Measurements from ENCODE around the gene FSD1.
A peak's percentile ranks its signal among the peaks of the same experiment; 100 is the strongest.
"Not testable (repeated sequence)": the region's sequence is repeated elsewhere in the genome, so short reads cannot be mapped to it uniquely, and the experiment has no call there.

FSD1 gene

GRCh38 chr19:4327252-4327876 lies 23.0 kb downstream of the FSD1 start:
- Histone ChIP-seq H3K9me3 (ENCODE audit: control insufficient read depth, low read length) (no peaks in the 10 kb centered on the region), H3K36me3 (ENCODE audit: control insufficient read depth, insufficient read depth, low read length) (no peaks in the 10 kb centered on the region), H3K9ac (ENCODE audit: low read length) (no peak overlapping the region), H3K4me1 (ENCODE audit: control insufficient read depth, insufficient read depth, low read length) (no peaks in the 10 kb centered on the region), H3K27me3 (ENCODE audit: control insufficient read depth, insufficient read depth, low read length) (no peaks in the 10 kb centered on the region), H3K4me3 (ENCODE audit: low read length) (peak overlapping the region; percentile 27)

- peak overlapping the region; percentile 27 for H3K4me3 ChIP-seq (ENCODE audit: low read length)
- no peak overlapping the region for H3K9ac ChIP-seq (ENCODE audit: low read length)
- no peaks in the 10 kb centered on the region for H3K27me3 ChIP-seq (ENCODE audit: control insufficient read depth, insufficient read depth, low read length)
- no peaks in the 10 kb centered on the region for H3K4me1 ChIP-seq (ENCODE audit: control insufficient read depth, insufficient read depth, low read length)
- H3K9me3 ChIP-seq (ENCODE audit: control insufficient read depth, low read length): no peaks in the 10 kb centered on the region
- H3K36me3 ChIP-seq (ENCODE audit: control insufficient read depth, insufficient read depth, low read length): no peaks in the 10 kb centered on the region
Observed at GRCh38 chr19:4327877-4328242, 23.5 kb downstream of the FSD1 start.

DNA sequence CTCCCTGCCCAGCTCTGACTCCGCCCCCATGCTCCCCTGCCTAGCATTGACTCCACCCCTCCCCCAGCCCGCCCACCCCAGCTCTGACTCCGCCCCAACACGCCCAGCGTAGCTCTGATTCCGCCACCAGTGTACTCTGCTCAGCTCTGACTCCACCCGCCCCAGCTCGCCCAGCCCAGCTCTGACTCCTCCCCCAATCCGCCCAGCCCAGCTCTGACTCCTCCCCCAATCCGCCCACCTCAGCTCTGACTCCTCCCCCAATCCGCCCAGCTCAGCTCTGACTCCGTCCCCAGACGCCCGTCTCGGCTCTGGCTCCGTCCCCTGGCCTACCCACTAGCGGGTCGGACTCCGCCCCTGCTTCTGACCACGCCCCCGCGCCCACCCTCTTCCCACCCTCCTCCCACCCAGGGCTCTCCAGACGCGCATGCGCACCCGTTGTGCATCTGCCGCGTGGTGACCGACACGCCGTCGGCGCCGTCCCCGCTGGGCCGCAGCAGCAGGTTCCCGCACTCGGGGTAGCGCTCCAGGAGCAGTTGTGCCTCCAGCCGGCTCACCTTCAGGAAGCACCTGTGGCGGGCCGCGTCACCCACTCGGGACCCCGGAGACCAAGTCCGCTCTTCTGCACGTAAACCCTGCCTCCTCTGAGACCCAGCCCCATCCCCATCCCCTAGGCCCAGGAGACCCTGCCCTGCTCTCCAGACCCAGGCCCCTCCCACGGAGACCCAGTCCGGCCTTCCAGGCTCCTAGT lies 24.0 kb downstream of the FSD1 start:
- H3K27me3 ChIP-seq (ENCODE audit: control insufficient read depth, insufficient read depth, low read length): no peaks in the 10 kb centered on the region
- H3K9ac ChIP-seq (ENCODE audit: low read length): no peak overlapping the region
- H3K36me3 ChIP-seq (ENCODE audit: control insufficient read depth, insufficient read depth, low read length): no peaks in the 10 kb centered on the region
- H3K9me3 ChIP-seq (ENCODE audit: control insufficient read depth, low read length): no peaks in the 10 kb centered on the region
- H3K4me3 ChIP-seq (ENCODE audit: low read length): no peak overlapping the region
- no peaks in the 10 kb centered on the region for H3K4me1 ChIP-seq (ENCODE audit: control insufficient read depth, insufficient read depth, low read length)

DNA sequence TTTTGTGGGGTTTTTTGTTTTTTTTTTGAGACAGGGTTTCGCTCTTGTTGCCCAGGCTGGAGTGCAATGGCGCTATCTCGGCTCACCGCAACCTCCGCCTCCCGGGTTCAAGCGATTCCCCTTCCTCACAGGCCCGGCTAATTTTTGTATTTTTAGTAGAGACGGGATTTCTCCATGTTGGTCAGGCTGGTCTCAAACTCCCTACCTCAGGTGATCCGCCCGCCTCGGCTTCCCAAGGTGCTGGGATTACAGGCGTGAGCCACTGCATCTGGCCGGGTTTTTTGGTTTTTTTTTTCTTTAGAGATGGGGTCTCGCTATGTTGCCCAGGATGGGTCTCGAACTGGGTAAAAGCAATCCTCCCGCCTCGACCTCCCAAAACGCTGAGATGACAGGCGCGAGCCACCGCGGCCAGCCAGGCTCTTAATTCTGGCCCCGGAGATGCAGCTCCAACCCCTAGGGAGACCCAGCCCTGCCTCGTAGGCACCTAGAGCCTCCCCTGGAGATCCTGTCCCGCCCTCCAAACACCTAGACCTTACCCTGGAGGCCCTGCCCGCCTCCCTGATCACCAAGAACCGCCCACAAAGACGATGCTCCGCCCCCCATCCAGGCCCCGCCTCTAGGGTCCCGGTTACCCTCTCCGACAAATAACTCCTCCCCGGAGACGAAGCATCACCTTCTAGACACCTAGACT lies 24.7 kb downstream of the FSD1 start:
- not testable (repeated sequence) for H3K9me3 ChIP-seq (ENCODE audit: control insufficient read depth, low read length); H3K36me3 ChIP-seq (ENCODE audit: control insufficient read depth, insufficient read depth, low read length); H3K9ac ChIP-seq (ENCODE audit: low read length); H3K4me1 ChIP-seq (ENCODE audit: control insufficient read depth, insufficient read depth, low read length); H3K27me3 ChIP-seq (ENCODE audit: control insufficient read depth, insufficient read depth, low read length); H3K4me3 ChIP-seq (ENCODE audit: low read length)

DNA sequence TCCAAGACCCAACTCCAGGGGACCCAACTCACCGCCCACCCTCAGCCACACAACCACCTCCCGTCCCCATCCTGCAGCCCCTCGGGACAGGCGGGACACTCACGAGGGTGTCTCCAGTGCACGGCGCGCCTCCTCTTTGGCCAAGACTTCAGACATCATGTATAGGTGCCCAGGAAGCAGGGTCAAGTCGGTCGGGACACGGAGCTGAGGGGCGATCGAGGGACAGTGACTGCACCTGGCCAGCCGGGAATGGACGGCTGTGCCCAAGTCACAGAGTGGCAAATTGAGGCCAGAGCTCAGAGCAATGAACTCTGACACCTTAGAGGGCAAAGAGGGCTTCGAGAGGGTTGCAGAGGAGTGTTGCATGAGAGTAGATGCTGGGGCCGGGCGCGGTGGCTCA lies 25.5 kb downstream of the FSD1 start:
- no peaks in the 10 kb centered on the region for H3K4me1 ChIP-seq (ENCODE audit: control insufficient read depth, insufficient read depth, low read length)
- no peaks in the 10 kb centered on the region for H3K27me3 ChIP-seq (ENCODE audit: control insufficient read depth, insufficient read depth, low read length)
- H3K9ac ChIP-seq (ENCODE audit: low read length): no peak overlapping the region
- no peaks in the 10 kb centered on the region for H3K36me3 ChIP-seq (ENCODE audit: control insufficient read depth, insufficient read depth, low read length)
- no peak overlapping the region for H3K4me3 ChIP-seq (ENCODE audit: low read length)
- no peaks in the 10 kb centered on the region for H3K9me3 ChIP-seq (ENCODE audit: control insufficient read depth, low read length)

DNA sequence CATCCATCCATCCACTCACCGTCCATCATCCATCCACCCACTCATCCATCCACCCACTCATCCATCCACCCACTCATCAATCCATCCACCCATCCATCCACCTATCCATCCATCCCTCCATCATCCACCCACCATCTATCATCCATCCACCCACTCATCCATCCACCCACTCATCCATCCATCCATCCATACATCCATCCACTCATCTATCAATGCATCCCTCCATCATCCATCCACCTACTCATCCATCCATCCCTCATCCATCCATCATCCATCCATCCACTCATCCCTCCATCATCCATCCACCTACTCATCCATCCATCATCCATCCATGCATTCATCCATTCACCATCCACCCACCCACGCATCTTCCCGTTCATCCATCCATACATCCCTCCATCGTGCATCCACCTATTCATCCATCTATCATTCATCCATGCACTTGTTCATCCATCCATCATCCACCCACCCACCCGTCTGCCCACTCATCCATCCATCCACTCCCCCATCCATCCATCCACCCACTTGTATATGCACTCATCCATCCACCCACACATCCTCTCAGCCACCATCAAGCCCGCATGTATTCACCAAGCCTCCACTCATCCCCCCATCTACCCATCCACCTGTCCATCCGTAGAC lies 30.7 kb downstream of the FSD1 start:
- Histone ChIP-seq H3K9me3 (ENCODE audit: control insufficient read depth, low read length) (no peaks in the 10 kb centered on the region), H3K4me1 (ENCODE audit: control insufficient read depth, insufficient read depth, low read length) (peaks cover 15% of the 10 kb centered on the region), H3K36me3 (ENCODE audit: control insufficient read depth, insufficient read depth, low read length) (no peaks in the 10 kb centered on the region), H3K27me3 (ENCODE audit: control insufficient read depth, insufficient read depth, low read length) (no peaks in the 10 kb centered on the region), H3K4me3 (ENCODE audit: low read length) (no peak overlapping the region), H3K9ac (ENCODE audit: low read length) (no peak overlapping the region)

DNA sequence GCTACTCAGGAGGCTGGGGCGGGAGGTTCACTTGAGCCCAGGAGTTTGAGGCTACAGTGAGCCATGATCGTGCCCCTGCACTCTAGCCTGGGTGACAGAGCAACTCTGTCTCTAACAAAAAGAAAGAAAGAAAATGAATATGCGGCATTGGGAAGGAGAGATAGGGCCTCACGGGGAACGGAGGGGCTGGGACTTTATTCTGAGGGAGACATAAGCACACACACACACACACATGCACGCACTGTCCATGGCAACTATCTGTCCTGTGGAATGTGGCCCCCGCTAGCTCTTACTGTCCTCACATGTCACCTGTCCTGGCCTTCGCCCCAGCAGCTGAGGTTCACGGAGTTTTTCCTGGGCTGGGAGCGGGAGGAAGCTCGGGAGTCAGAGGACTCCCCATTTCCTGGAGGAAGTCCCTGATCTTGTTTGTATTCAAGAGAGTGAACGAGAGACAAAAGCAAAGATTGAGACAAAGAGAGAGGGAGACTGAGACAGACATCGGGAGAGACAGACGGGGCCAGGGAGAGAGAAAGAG lies 33.6 kb downstream of the FSD1 start:
- Histone ChIP-seq H3K27me3 (ENCODE audit: control insufficient read depth, insufficient read depth, low read length) (no peaks in the 10 kb centered on the region), H3K9me3 (ENCODE audit: control insufficient read depth, low read length) (no peaks in the 10 kb centered on the region), H3K4me3 (ENCODE audit: low read length) (peak overlapping the region; percentile 86), H3K9ac (ENCODE audit: low read length) (peak overlapping the region; percentile 84), H3K4me1 (ENCODE audit: control insufficient read depth, insufficient read depth, low read length) (peaks cover 15% of the 10 kb centered on the region), H3K36me3 (ENCODE audit: control insufficient read depth, insufficient read depth, low read length) (no peaks in the 10 kb centered on the region)

GRCh38 chr19:4338441-4339355 lies 34.3 kb downstream of the FSD1 start, which contains the start of gene STAP2:
TSS of gene STAP2 (minus strand) at chr19:4338827. CDS start at chr19:4338753, 74 bp downstream.
- no peaks in the 10 kb centered on the region for H3K36me3 ChIP-seq (ENCODE audit: control insufficient read depth, insufficient read depth, low read length)
- peaks cover 15% of the 10 kb centered on the region for H3K4me1 ChIP-seq (ENCODE audit: control insufficient read depth, insufficient read depth, low read length)
- H3K4me3 ChIP-seq (ENCODE audit: low read length): peak within 1 kb of the TSS; percentile 86
- H3K9ac ChIP-seq (ENCODE audit: low read length): peak within 1 kb of the TSS; percentile 84
- no peaks in the 10 kb centered on the region for H3K27me3 ChIP-seq (ENCODE audit: control insufficient read depth, insufficient read depth, low read length)
- no peaks in the 10 kb centered on the region for H3K9me3 ChIP-seq (ENCODE audit: control insufficient read depth, low read length)

- peak overlapping the region; percentile 83 for H3K9ac ChIP-seq (ENCODE audit: low read length)
- H3K36me3 ChIP-seq (ENCODE audit: control insufficient read depth, insufficient read depth, low read length): no peaks in the 10 kb centered on the region
- H3K9me3 ChIP-seq (ENCODE audit: control insufficient read depth, low read length): no peaks in the 10 kb centered on the region
- no peaks in the 10 kb centered on the region for H3K27me3 ChIP-seq (ENCODE audit: control insufficient read depth, insufficient read depth, low read length)
- H3K4me3 ChIP-seq (ENCODE audit: low read length): peak overlapping the region; percentile 83
- H3K4me1 ChIP-seq (ENCODE audit: control insufficient read depth, insufficient read depth, low read length): peaks cover 24% of the 10 kb centered on the region
Observed at GRCh38 chr19:4342314-4342614, 37.9 kb downstream of the FSD1 start.

- Histone ChIP-seq H3K9me3 (ENCODE audit: control insufficient read depth, low read length) (no peaks in the 10 kb centered on the region), H3K4me1 (ENCODE audit: control insufficient read depth, insufficient read depth, low read length) (peaks cover 22% of the 10 kb centered on the region)
Observed at GRCh38 chr19:4342615-4343369, 38.4 kb downstream of the FSD1 start.

More at GRCh38 chr19:4342615-4343369, 38.4 kb downstream of the FSD1 start:
- no peaks in the 10 kb centered on the region for H3K27me3 ChIP-seq (ENCODE audit: control insufficient read depth, insufficient read depth, low read length)
- H3K9ac ChIP-seq (ENCODE audit: low read length): peak overlapping the region; percentile 83
- H3K4me3 ChIP-seq (ENCODE audit: low read length): peak overlapping the region; percentile 99
- H3K36me3 ChIP-seq (ENCODE audit: control insufficient read depth, insufficient read depth, low read length): no peaks in the 10 kb centered on the region

Data from mucosa of stomach (tissue), 1 donor.